ENCODE results near the gene ZNF382. TPM values are rescaled to one million over a fixed set of nuclear protein-coding genes. Genes with fewer than 3 reads are reported as not detected.
A peak's percentile ranks its signal among the peaks of the same experiment; 100 is the strongest.

ZNF382 gene
- polyA plus RNA-seq, 3 donors from 2014 or later, result 1.3 to 4.6 (median 1.8) TPM

- peaks cover 71 to 94% (median 92%) of the 10 kb centered on the region in 6 donors for H3K9me3 Mint-ChIP-seq
- H3K4me1 Mint-ChIP-seq, result no peaks in the 10 kb centered on the region
- peaks cover 21 to 49% (median 40%) of the 10 kb centered on the region in 3 donors for H3K36me3 Mint-ChIP-seq
- peaks cover 0 to 1% (median 0%) of the 10 kb centered on the region in 3 donors for H3K27me3 Mint-ChIP-seq (ENCODE audit: low read depth in 3 of 3)
- no peak for DNase-seq
- no peak overlapping the region for H3K4me3 Mint-ChIP-seq
- H3K27ac Mint-ChIP-seq, result no peak overlapping the region
These were observed 21.9 kb downstream of the ZNF382 start for GRCh38 chr19:36627057-36627456.

DNA sequence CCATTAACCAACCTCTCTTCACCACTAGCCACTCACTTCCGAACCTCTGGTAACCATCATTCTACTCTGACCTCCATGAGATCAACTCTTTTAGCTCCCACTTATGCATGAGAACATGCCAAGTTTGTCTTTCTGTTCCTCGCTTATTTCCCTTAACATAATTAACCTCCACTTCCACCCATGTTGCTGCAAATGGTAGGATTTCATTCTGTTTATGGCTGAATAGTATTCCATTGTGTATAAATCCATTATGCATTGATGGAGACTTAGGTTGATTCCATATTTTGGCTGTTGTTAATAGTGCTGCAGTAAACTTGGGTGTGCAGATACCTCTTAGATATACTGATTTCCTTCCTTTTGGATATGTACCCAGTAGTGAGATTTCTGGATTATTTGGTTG, 30.2 kb downstream of the ZNF382 start:
- peaks cover 37 to 44% (median 39%) of the 10 kb centered on the region in 3 donors for H3K36me3 Mint-ChIP-seq
- peak overlapping the region in 1 of 5 donors; percentile 11 for H3K4me3 Mint-ChIP-seq
- no peak overlapping the region for H3K27ac Mint-ChIP-seq
- no peak for DNase-seq
- H3K9me3 Mint-ChIP-seq, result peaks cover 67 to 96% (median 92%) of the 10 kb centered on the region in 6 donors
- no peaks in the 10 kb centered on the region for H3K4me1 Mint-ChIP-seq
- peaks cover 0 to 2% (median 1%) of the 10 kb centered on the region in 3 donors for H3K27me3 Mint-ChIP-seq (ENCODE audit: low read depth in 3 of 3)

DNA sequence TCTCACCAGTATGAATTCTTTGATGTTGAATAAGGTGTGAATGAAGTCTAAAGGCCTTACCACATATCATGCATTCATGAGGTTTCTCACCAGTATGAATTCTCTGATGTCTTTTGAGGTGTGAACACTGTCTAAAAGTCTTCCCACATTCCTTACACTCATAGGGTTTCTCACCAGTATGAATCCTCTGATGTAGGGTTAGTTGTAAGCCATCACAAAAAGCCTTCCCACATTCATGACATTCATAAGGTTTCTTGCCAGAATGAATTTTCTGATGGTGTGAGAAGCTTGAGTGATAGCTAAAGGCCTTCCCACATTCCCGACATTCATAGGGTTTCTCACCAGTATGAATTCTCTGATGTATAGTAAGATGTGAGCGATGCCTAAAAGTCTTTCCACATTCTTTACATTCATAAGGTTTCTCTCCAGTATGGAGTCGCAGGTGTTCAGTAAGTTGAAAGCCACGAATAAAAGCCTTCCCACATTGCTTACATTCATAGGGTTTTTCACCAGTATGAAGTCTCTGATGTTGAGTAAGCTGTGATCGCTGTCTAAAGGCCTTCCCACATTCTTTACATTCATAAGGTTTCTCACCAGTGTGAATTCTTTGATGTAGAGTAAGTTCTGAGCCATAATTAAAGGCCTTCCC, 33.9 kb downstream of the ZNF382 start:
- Mint-ChIP-seq H3K4me1 (no peaks in the 10 kb centered on the region), H3K27ac (no peak overlapping the region), H3K36me3 (peaks cover 52 to 67% (median 54%) of the 10 kb centered on the region in 3 donors), H3K27me3 (ENCODE audit: low read depth in 3 of 3) (peaks cover 0 to 2% (median 1%) of the 10 kb centered on the region in 3 donors), H3K4me3 (no peak overlapping the region), H3K9me3 (peaks cover 63 to 93% (median 90%) of the 10 kb centered on the region in 6 donors)
- no peak for DNase-seq

DNA sequence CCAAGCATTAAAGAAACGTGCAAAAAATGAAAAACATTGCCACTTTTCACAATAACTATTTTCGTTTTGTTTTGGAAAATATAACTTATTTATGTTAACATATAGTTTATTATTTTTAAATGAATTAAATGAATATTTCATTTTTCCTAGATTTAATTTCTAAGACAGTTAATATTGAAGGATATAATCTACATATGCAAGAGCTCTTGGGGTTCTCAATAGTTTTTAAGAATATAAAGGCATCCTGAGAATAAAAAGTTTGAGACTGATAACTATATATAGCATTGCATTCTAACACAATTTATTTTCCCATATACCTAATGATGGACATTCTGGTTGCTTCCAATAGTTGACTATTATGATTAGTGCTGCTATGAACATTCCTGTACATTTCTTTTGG, 41.6 kb downstream of the ZNF382 start:
- H3K27me3 Mint-ChIP-seq (ENCODE audit: low read depth in 3 of 3), result peaks cover 0 to 2% (median 0%) of the 10 kb centered on the region in 3 donors
- H3K4me1 Mint-ChIP-seq, result no peaks in the 10 kb centered on the region
- peaks cover 48 to 62% (median 56%) of the 10 kb centered on the region in 3 donors for H3K36me3 Mint-ChIP-seq
- peaks cover 19 to 66% (median 62%) of the 10 kb centered on the region in 6 donors for H3K9me3 Mint-ChIP-seq
- DNase-seq, result no peak
- no peak overlapping the region for H3K4me3 Mint-ChIP-seq
- no peak overlapping the region for H3K27ac Mint-ChIP-seq

GRCh38 chr19:36652958-36653357, 47.8 kb downstream of the ZNF382 start:
- H3K27me3 Mint-ChIP-seq (ENCODE audit: low read depth in 3 of 3), result peaks cover 0 to 2% (median 0%) of the 10 kb centered on the region in 3 donors
- peaks cover 62 to 79% (median 76%) of the 10 kb centered on the region in 3 donors for H3K36me3 Mint-ChIP-seq
- no peak for DNase-seq
- H3K4me3 Mint-ChIP-seq, result no peak overlapping the region
- H3K9me3 Mint-ChIP-seq, result peaks cover 14 to 49% (median 44%) of the 10 kb centered on the region in 6 donors
- H3K4me1 Mint-ChIP-seq, result no peaks in the 10 kb centered on the region
- H3K27ac Mint-ChIP-seq, result no peak overlapping the region

DNA sequence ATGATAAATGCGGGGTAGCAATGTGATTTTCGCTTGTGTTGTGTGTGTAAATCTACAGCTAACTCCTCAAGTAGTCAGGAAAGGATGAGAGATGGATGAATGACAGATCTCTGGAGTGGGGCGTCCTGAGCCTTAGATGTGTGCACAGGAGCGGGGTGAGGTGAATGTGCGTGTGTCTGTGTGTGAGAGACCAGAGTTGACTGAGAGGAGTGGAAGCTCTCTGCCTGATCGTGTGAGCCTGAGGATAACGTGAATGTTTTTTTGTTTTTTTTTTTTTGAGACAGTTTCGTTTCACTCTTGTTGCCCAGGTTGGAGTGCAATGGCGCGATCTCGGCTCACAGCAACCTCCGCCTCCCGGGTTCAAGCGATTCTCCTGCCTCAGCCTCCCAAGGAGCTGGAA, 60.7 kb downstream of the ZNF382 start:
- Mint-ChIP-seq H3K27ac (peak overlapping the region; percentile 36 to 98 (median 89)), H3K4me1 (peaks cover 34 to 51% of the 10 kb centered on the region in 2 donors), H3K36me3 (peaks cover 21 to 41% (median 34%) of the 10 kb centered on the region in 3 donors), H3K9me3 (peaks cover 0 to 2% (median 0%) of the 10 kb centered on the region in 6 donors), H3K27me3 (ENCODE audit: low read depth in 3 of 3) (peaks cover 5 to 13% (median 7%) of the 10 kb centered on the region in 3 donors), H3K4me3 (peak overlapping the region; percentile 98 to 100 (median 100))
- no peak for DNase-seq

DNA sequence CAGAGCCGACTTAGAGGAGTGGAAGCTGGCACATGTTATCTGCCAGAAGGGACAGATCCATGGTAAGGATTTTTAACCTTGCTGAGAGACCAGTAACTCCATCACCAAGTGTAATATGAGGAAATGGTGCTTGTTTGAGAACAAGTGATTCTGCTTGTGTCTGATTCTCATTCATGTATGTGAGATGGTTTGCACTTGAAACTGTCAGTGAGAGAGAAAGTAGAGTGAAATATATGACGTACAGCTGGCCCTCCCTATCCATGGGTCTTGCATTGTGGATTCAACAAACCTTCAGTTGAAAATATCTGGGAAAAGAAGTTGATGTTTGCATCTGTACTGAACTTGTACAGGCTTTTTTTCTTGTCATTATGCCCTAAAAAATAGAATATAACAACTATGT, 63.5 kb downstream of the ZNF382 start:
- Mint-ChIP-seq H3K9me3 (peaks cover 0 to 7% (median 0%) of the 10 kb centered on the region in 6 donors), H3K4me3 (peak overlapping the region; percentile 38 to 98 (median 74)), H3K36me3 (peaks cover 15 to 29% (median 22%) of the 10 kb centered on the region in 3 donors), H3K27me3 (ENCODE audit: low read depth in 3 of 3) (peaks cover 5 to 13% (median 7%) of the 10 kb centered on the region in 3 donors), H3K4me1 (peaks cover 34 to 51% of the 10 kb centered on the region in 2 donors), H3K27ac (peak overlapping the region in 3 of 6 donors; percentile 7 to 68 (median 8))
- DNase-seq, result no peak

GRCh38 chr19:36672368-36672767, 67.3 kb downstream of the ZNF382 start:
- Mint-ChIP-seq H3K9me3 (peaks cover 0 to 4% (median 0%) of the 10 kb centered on the region in 6 donors), H3K27ac (no peak overlapping the region), H3K36me3 (peaks cover 3 to 12% (median 4%) of the 10 kb centered on the region in 3 donors), H3K27me3 (ENCODE audit: low read depth in 3 of 3) (peaks cover 0 to under 1% (median 0%) of the 10 kb centered on the region in 3 donors), H3K4me3 (no peak overlapping the region), H3K4me1 (peaks cover 15 to 18% of the 10 kb centered on the region in 2 donors)
- DNase-seq, result no peak

GRCh38 chr19:36674201-36674600, 69.1 kb downstream of the ZNF382 start:
- DNase-seq, result no peak
- H3K4me3 Mint-ChIP-seq, result no peak overlapping the region
- H3K36me3 Mint-ChIP-seq, result peaks cover 13 to 24% (median 19%) of the 10 kb centered on the region in 3 donors
- peaks cover 4 to 6% of the 10 kb centered on the region in 2 donors for H3K4me1 Mint-ChIP-seq
- H3K27ac Mint-ChIP-seq, result no peak overlapping the region
- peaks cover 0 to 6% (median under 1%) of the 10 kb centered on the region in 6 donors for H3K9me3 Mint-ChIP-seq
- peaks cover 0 to 1% (median 0%) of the 10 kb centered on the region in 3 donors for H3K27me3 Mint-ChIP-seq (ENCODE audit: low read depth in 3 of 3)

GRCh38 chr19:36679455-36679854, 74.3 kb downstream of the ZNF382 start:
- Mint-ChIP-seq H3K27me3 (ENCODE audit: low read depth in 3 of 3) (peaks cover 0 to 1% (median 0%) of the 10 kb centered on the region in 3 donors), H3K36me3 (peaks cover 18 to 41% (median 35%) of the 10 kb centered on the region in 3 donors), H3K4me3 (no peak overlapping the region), H3K4me1 (peaks cover 2 to 5% of the 10 kb centered on the region in 2 donors), H3K9me3 (peaks cover 0 to 6% (median 2%) of the 10 kb centered on the region in 6 donors), H3K27ac (no peak overlapping the region)
- no peak for DNase-seq

Other genes starting within 250 kb of the ZNF382 start
- 1 to 10 TPM in 2 of 3 donors, under 1 TPM in 1; 0.46 to 6.4 (median 2.7) TPM for gene ZFP14, start 226.1 kb upstream of the ZNF382 start, polyA plus RNA-seq
- gene ZFP82, start 186.7 kb upstream of the ZNF382 start, polyA plus RNA-seq, result 1 to 10 TPM; 4.5 to 9.4 (median 6.1) TPM
- 10 to 100 TPM; 10.9 to 14.3 (median 11.6) TPM for gene ZNF566, start 115.8 kb upstream of the ZNF382 start, polyA plus RNA-seq
- 10 to 100 TPM in 1 of 3 donors, 1 to 10 TPM in 2; 2.9 to 17.3 (median 6.4) TPM for gene ZNF260, start 77.0 kb upstream of the ZNF382 start, polyA plus RNA-seq
- gene ZNF529, start 32.0 kb upstream of the ZNF382 start, polyA plus RNA-seq, result 1 to 10 TPM; 3.3 to 5.3 (median 4.1) TPM
- gene ZNF461, start 61.5 kb downstream of the ZNF382 start, polyA plus RNA-seq, result 1 to 10 TPM; 2.6 to 7.8 (median 4.0) TPM
- gene ZNF567, start 82.3 kb downstream of the ZNF382 start, polyA plus RNA-seq, result 1 to 10 TPM; 4.6 to 7.9 (median 4.8) TPM
- under 1 TPM in 2 of 3 donors, not detected in 1; 0.22 to 0.50 TPM for gene ZNF850, start 167.5 kb downstream of the ZNF382 start, polyA plus RNA-seq
- 1 to 10 TPM; 6.2 to 8.8 (median 8.5) TPM for gene ZNF790, start 233.1 kb downstream of the ZNF382 start, polyA plus RNA-seq
- 1 to 10 TPM; 3.2 to 5.4 (median 3.6) TPM for gene ZNF345, start 245.6 kb downstream of the ZNF382 start, polyA plus RNA-seq